ENCODE results near the gene C17orf50.
A peak's percentile ranks its signal among the peaks of the same experiment; 100 is the strongest.

Gene C17orf50

GRCh38 chr17:35760587-35760986 is at the start of gene C17orf50:
C17orf50 (plus strand) TSS chr17:35760887; CDS start chr17:35760942, 55 bp downstream.
- DNase-seq, result no peak

- DNase-seq, result no peak
These were observed 49.7 kb upstream of the C17orf50 start for GRCh38 chr17:35710950-35711349.

GRCh38 chr17:35713069-35713728 is 47.5 kb upstream of the C17orf50 start:
- no peak for DNase-seq

GRCh38 chr17:35714988-35715387 is 45.7 kb upstream of the C17orf50 start:
- no peak for DNase-seq

GRCh38 chr17:35715416-35715815 is 45.3 kb upstream of the C17orf50 start:
- DNase-seq, result peak; percentile 60

DNA sequence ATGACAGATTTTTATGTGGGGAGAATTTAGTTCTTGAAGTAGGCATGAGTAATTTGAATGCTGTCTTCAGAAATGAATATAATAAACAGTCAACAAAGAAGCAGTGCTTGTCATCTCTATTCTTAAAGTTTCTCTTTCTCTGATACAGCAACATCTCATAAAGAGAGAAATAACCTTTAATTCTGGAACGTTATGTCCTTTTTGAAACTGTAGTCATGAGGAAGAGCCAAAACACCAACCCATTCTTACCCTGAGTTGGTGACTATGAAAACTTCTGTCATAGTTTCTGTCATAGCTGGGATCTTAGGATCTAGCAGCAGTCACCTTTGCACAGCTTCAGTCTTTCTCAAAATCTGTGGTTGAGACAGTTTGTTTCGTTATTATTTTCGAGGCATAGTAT is 44.5 kb upstream of the C17orf50 start:
- no peak for DNase-seq

DNA sequence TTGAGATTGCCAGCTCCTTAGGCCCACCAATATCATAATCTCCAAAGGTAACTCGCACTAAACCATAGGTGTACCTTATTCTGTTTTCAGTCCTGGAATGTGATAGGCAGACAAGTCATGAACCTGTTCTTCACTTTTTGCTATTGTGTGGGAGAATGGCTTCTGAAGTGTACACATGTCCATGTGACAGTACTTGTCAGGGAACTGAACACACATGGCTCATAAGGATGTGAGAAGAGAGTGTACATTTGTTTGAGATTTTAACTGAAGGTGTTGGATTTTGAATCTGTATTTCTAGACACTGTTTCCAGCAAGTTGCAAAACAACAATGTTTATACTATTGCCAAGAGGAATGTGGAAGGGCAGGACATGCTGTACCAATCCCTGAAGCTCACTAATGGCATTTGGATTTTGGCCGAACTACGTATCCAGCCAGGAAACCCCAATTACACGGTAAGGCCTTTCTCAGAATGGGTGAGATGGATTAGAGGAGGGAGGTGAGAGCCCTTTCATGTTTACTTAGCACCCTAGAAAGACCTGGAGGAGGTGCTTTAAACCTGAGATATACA is 43.7 kb upstream of the C17orf50 start:
- DNase-seq, result no peak

- DNase-seq, result no peak
These were observed 43.2 kb upstream of the C17orf50 start for GRCh38 chr17:35717475-35717874.

DNA sequence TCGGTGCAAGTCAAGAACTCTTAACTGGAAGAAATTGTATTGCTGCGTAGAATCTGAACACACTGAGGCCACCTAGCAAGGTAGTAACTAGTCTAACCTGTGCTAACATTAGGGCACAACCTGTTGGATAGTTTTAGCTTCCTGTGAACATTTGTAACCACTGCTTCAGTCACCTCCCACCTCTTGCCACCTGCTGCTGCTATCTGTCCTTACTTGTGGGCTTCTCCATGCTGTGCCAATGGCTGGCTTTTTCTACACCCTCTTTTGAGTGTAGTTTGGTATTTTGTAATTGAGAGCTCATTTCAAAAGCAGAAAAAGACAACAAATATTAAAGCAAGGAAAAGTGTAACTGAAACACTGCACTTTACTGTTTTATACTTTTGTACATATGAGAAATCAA is 37.0 kb upstream of the C17orf50 start:
- no peak for DNase-seq

- no peak for DNase-seq
These were observed 35.6 kb upstream of the C17orf50 start for GRCh38 chr17:35725058-35725457.

- no peak for DNase-seq
These were observed 34.9 kb upstream of the C17orf50 start for GRCh38 chr17:35725802-35726126.

- DNase-seq, result peak; percentile 68
These were observed 34.3 kb upstream of the C17orf50 start for GRCh38 chr17:35726127-35726952.

DNA sequence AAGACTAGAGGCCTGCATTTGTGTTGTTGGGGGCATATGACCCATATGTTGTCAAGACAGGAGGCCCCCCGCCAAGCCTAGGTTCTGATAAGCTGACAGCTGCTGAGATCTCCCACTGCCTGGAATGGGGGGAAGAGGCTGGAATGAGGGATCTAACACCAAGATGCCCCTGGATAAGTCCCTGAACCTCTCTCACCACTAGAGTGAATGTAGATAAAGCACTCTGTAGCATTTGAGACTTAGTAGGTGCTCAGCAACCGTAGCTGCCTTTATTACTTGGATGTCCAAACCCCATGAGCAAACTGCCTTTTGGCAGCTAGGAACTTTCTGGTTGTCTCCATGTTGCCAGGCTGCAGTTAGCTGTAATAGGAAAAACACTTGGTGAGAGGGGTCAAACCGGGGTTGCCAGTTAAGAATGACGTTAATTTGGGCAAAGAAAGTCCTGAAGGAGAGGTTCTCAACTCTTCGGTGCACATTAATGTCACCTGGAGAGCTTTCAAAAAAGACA is 33.7 kb upstream of the C17orf50 start:
- DNase-seq, result peak; percentile 91

DNA sequence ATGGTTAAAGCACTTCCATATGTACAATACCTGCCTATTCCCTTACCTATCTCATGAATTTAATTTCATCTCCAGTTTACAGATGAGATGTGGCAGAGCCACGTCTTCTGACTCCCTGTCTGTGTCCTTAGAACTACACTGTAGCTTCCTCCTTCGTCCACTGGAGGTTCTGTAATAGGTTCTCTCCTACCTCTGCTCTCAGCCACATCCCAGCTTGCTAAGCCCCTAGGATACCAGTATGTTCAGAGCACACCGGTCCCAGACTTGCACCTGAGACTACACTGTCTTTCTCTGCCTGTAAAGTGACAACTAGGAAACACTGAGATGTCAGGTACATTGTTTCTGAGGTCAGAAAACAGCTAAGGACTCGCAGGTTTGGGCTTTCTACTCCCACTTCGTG is 33.1 kb upstream of the C17orf50 start:
- DNase-seq, result no peak

DNA sequence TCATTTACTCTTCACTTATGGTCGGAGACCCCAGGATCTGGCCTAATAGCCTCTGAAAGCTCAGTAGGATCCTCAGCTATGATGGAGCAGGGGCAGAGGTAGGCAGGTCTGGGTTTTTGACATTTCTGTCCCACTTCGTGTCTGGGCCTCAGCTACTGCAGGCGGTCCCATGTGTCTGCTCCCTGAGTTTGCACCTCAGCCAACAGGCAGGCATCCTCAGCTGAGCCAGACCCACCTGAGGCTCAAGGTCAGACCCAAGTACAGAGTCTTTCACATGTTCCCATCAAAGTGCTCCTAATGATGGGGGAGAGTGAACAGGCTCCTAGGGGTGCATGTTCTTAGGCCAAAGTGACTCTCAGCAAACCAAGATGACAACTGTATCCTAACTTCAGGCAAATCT is 32.1 kb upstream of the C17orf50 start:
- no peak for DNase-seq

GRCh38 chr17:35729405-35729833 is 31.3 kb upstream of the C17orf50 start:
- peak; percentile 13 for DNase-seq

DNA sequence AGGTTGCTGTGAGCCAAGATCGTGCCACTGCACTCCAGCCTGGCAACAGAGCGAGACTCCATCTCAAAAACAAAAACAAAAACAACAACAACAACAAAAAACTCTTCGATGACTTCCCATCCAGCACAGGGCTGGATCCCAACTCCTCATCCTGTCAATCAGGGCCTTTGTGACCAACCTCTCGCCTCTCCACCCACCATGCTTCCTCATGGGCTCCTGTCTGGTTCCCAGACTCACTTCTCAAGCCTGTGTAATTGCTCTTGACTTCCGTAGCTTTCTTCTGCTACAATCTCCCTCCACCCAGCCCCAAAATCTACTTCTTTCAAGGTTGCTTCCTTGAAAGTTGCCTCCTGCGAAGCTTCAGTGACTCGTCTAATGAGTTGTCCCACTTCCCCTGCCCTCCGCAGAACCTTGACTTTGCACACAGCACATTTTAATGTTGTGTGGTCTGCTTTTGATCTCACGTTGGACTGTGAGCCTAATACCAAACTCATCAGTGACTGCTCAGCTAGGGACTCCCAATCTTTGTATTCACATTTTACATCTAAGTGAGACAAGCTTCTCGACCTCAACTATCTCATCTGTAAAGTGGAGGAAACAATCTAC is 30.2 kb upstream of the C17orf50 start:
- no peak for DNase-seq

DNA sequence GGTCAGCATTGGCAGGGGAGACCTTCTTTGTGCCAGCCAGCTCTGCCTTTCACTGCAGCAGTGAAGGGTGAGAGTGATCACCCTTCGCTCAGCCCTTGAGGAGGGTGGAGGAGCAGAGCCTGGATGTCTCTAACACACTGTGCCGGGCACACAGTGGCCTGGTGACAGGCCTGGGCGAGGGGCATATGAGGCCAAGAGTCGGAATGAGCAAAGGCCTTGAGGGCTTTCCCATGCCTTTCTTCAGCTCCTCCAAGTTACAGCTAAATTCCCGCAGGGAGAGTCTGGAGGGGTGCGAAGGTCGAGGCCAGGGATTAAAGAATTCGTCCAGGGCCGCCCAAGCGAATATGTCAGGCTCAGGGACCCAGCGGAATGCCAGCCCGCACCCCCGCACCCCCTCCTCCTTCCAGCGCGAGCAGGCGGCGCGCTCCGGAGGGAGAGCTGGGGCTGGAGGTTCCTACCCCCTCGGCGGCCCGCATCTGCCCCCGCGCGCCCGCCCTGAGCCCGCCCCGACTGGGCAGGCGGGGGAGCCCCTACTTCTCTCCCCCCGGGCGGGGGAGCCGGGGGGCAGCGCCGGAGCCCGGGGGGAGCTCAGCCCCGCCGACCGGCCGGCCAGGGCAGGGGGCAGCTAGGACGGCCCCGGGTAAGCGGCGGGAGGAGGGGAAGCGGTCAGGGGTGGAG is 29.3 kb upstream of the C17orf50 start, which contains the start of gene RASL10B:
TSS of gene RASL10B (plus strand) at position 401 of the 678 bp plus-strand sequence. CDS start 3,546 bp downstream, outside the sequence.
- DNase-seq, result peak; percentile 16

GRCh38 chr17:35731917-35732805 is 28.5 kb upstream of the C17orf50 start:
- DNase-seq, result no peak

GRCh38 chr17:35732806-35733136 is 27.9 kb upstream of the C17orf50 start:
- no peak for DNase-seq

- peak; percentile 28 for DNase-seq
These were observed 27.3 kb upstream of the C17orf50 start for GRCh38 chr17:35733366-35733765.

- DNase-seq, result no peak
These were observed 26.3 kb upstream of the C17orf50 start for GRCh38 chr17:35734396-35734795.
